ENCODE measurements around the gene ARHGEF9. TPM values are rescaled to one million over a fixed set of nuclear protein-coding genes. Genes with fewer than 3 reads are reported as not detected.

Gene ARHGEF9
- total and polyA plus RNA-seq, 12 donors = 13.8 to 54.4 (median 28.3) TPM

- no peak overlapping the region for H3K4me3 ChIP-seq
- intact Hi-C loops (cut with DNase I) = no loop called here
- no peaks in the 10 kb centered on the region for H3K36me3 ChIP-seq (replicated peaks in 1 of 2)
- WGBS, 4 donors = 72 to 100% (median 91%) methylated on average over 2 of the region's 2 CpGs
- H3K27ac ChIP-seq = no peak overlapping the region
- no peaks in the 10 kb centered on the region for H3K27me3 ChIP-seq
- no peak for DNase-seq
- no peaks in the 10 kb centered on the region for H3K9me3 ChIP-seq (replicated peaks in 1 of 3)
- TF ChIP-seq POLR2A (IDR thresholded peaks at IDR 0.05) (no peak), CTCF (IDR thresholded peaks at IDR 0.05) (no peak)
- H3K4me1 ChIP-seq (replicated peaks in 1 of 2) = no peaks in the 10 kb centered on the region
These were observed 66.9 kb downstream of the ARHGEF9 start for GRCh38 chrX:63718010-63718694.

DNA sequence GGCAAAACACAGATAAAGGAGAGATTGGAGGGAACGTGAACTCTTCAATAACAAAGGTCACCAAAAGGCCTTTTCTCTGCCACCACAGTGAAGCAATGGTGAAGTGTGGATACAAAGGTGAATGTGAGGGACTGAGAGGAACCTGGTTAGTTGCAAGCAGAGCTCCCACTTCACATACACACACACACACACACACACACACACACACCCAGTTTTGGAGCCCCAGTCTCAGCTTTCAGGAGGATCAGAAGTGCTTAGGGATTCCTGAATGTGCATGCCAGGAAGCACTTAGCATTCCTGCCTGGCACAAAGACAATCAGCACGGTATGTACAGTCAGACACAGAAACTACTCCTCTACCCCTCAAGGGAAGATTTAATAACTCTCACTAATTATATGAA, 71.5 kb downstream of the ARHGEF9 start:
- no peaks in the 10 kb centered on the region for H3K27me3 ChIP-seq
- H3K36me3 ChIP-seq (replicated peaks in 1 of 2) = no peaks in the 10 kb centered on the region
- peak in 1 of 7 donors; percentile 2 for DNase-seq
- 0 to 31% (median 28%) methylated on average over 1 to 2 of the region's 2 CpGs for WGBS, 4 donors
- H3K4me1 ChIP-seq (replicated peaks in 1 of 2) = no peaks in the 10 kb centered on the region
- no peak for TF ChIP-seq CTCF (IDR thresholded peaks at IDR 0.05)
- TF ChIP-seq POLR2A (IDR thresholded peaks at IDR 0.05) = no peak
- H3K4me3 ChIP-seq = no peak overlapping the region
- no peaks in the 10 kb centered on the region for H3K9me3 ChIP-seq (replicated peaks in 1 of 3)
- intact Hi-C loops (cut with DNase I) = no loop called here
- H3K27ac ChIP-seq = no peak overlapping the region

DNA sequence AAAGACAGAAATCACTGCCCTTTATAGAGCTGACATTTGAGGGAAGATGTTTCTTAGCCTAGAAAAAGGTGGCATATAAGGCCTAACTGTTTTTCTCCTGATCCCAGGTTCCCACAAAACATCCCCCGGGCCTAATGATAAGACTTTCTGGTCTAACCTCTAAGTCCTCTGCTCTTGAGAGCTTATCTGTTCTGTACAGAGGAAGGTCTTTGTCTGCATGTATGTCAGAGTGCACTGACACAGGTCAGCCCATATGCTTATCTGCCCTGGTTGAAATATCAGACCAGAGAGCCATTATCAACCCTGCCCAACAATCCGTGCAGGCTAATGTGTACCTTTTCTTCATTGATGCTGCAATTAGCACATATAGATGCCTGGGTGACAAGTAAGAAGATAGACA, 76.2 kb downstream of the ARHGEF9 start:
- H3K4me3 ChIP-seq = no peak overlapping the region
- H3K27ac ChIP-seq = no peak overlapping the region
- no peaks in the 10 kb centered on the region for H3K4me1 ChIP-seq (replicated peaks in 1 of 2)
- H3K9me3 ChIP-seq (replicated peaks in 1 of 3) = no peaks in the 10 kb centered on the region
- no peak for DNase-seq
- H3K36me3 ChIP-seq (replicated peaks in 1 of 2) = peaks cover 0 to 8% of the 10 kb centered on the region in 2 donors
- intact Hi-C loops (cut with DNase I) = no loop called here
- WGBS, 4 donors = 72 to 85% (median 76%) methylated on average over 2 of the region's 2 CpGs
- H3K27me3 ChIP-seq = no peaks in the 10 kb centered on the region
- no peak for TF ChIP-seq POLR2A (IDR thresholded peaks at IDR 0.05)
- no peak for TF ChIP-seq CTCF (IDR thresholded peaks at IDR 0.05)

GRCh38 chrX:63702556-63702955, 82.5 kb downstream of the ARHGEF9 start:
- Histone ChIP-seq H3K36me3 (replicated peaks in 1 of 2) (peaks cover 0 to 8% of the 10 kb centered on the region in 2 donors), H3K27ac (no peak overlapping the region), H3K9me3 (replicated peaks in 1 of 3) (no peaks in the 10 kb centered on the region)

More at GRCh38 chrX:63702556-63702955, 82.5 kb downstream of the ARHGEF9 start:
- TF ChIP-seq POLR2A (IDR thresholded peaks at IDR 0.05) (no peak), CTCF (IDR thresholded peaks at IDR 0.05) (no peak)
- WGBS, 4 donors = 79 to 100% (median 87%) methylated on average over 1 of the region's 1 CpG
- intact Hi-C loops (cut with DNase I) = no loop called here
- Histone ChIP-seq H3K4me3 (no peak overlapping the region), H3K4me1 (replicated peaks in 1 of 2) (no peaks in the 10 kb centered on the region), H3K27me3 (peaks cover 4% of the 10 kb centered on the region)
- no peak for DNase-seq

All from adrenal gland (tissue), 12 donors.